NOMO-1 (cell line): ENCODE results near the gene ESRRB.

ENCODE experiments used
- DNase-seq, 2 experiments: peaks; one replicate each; lab custom pipeline; 2025; ENCODE audit not compliant: unreplicated experiment in 2 of 2; lab: John Stamatoyannopoulos, UW

ESRRB gene

GRCh38 chr14:76351941-76352340, 24.0 kb upstream of the ESRRB start:
- no peak for DNase-seq

GRCh38 chr14:76352639-76353281, 23.2 kb upstream of the ESRRB start:
- DNase-seq: peak; percentile 25 to 56

- DNase-seq: no peak
These were observed 21.6 kb upstream of the ESRRB start for GRCh38 chr14:76354310-76354709.

- no peak for DNase-seq
These were observed 20.2 kb upstream of the ESRRB start for GRCh38 chr14:76355771-76356170.

GRCh38 chr14:76371066-76371465, 4.9 kb upstream of the ESRRB start:
- no peak for DNase-seq

- no peak for DNase-seq
These were observed 2.5 kb upstream of the ESRRB start for GRCh38 chr14:76373456-76373855.

GRCh38 chr14:76375484-76375883, 453 bp upstream of the ESRRB start:
- no peak for DNase-seq

GRCh38 chr14:76376409-76376877, 506 bp downstream of the ESRRB start:
- DNase-seq: no peak

GRCh38 chr14:76376878-76377734, 1.2 kb downstream of the ESRRB start:
- DNase-seq: peak; percentile 46 to 55

- no peak for DNase-seq
These were observed 1.8 kb downstream of the ESRRB start for GRCh38 chr14:76377735-76378074.

- DNase-seq: no peak
These were observed 5.1 kb downstream of the ESRRB start for GRCh38 chr14:76380991-76381390.

- DNase-seq: no peak
These were observed 6.0 kb downstream of the ESRRB start for GRCh38 chr14:76381817-76382494.

GRCh38 chr14:76382495-76382832, 6.5 kb downstream of the ESRRB start:
- DNase-seq: no peak

- DNase-seq: no peak
These were observed 9.5 kb downstream of the ESRRB start for GRCh38 chr14:76385435-76385834.

- peak; percentile 22 to 43 for DNase-seq
These were observed 11.2 kb downstream of the ESRRB start for GRCh38 chr14:76386944-76387782.

- DNase-seq: no peak
These were observed 13.9 kb downstream of the ESRRB start for GRCh38 chr14:76389841-76390240.

GRCh38 chr14:76390621-76391020, 14.7 kb downstream of the ESRRB start:
- DNase-seq: no peak

- no peak for DNase-seq
These were observed 16.2 kb downstream of the ESRRB start for GRCh38 chr14:76391981-76392690.

GRCh38 chr14:76394569-76394968, 18.6 kb downstream of the ESRRB start:
- no peak for DNase-seq

GRCh38 chr14:76395161-76395560, 19.2 kb downstream of the ESRRB start:
- no peak for DNase-seq
